Measurements from ENCODE around the gene DENND4B.

The DENND4B gene

DNA sequence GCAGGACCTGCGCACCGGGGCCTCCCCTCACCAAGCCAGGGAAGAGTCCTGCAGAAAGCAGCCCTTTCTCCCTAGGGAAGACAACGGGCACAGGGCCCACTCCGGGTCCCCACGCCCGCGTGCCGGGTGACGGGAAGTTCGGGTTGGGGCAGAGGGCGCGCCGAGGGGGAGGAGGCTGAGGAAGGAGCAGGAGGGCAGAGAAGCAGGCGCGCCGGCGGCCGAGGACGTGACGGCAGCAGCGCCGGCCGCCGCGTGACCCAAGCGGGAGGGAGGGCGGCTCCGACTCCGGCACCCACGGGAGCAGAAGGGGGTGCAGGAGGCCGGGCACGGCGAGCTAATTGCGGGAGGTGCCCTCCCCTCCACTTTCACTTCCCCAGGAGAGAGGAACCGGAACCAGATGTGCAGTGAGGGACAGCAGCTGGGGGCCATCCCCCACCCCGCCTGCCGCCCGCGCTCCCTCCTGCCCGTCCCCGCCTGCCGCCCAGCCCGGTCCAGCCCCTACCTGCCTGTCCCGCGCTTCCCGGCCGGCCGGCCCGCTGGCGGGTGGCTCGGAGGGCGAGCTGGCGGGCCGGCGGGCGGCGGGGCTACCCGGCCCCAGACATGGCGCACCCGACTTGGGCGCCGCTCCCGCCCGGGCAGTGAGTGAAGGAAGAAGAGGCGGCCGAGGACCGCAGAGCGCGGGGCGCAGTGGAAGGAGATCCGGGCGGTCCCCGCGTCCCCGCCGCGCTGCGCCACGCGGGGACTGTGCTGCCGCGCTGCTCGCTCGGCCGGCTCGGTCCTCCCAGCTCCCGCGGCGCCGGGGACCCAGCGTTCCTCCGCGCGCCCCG is 510 bp downstream of the DENND4B start:
- in situ Hi-C loops (cut with HindIII; ENCODE audit: low sequenced_read_pairs): no loop called here
- TF ChIP-seq, protein P1, sequence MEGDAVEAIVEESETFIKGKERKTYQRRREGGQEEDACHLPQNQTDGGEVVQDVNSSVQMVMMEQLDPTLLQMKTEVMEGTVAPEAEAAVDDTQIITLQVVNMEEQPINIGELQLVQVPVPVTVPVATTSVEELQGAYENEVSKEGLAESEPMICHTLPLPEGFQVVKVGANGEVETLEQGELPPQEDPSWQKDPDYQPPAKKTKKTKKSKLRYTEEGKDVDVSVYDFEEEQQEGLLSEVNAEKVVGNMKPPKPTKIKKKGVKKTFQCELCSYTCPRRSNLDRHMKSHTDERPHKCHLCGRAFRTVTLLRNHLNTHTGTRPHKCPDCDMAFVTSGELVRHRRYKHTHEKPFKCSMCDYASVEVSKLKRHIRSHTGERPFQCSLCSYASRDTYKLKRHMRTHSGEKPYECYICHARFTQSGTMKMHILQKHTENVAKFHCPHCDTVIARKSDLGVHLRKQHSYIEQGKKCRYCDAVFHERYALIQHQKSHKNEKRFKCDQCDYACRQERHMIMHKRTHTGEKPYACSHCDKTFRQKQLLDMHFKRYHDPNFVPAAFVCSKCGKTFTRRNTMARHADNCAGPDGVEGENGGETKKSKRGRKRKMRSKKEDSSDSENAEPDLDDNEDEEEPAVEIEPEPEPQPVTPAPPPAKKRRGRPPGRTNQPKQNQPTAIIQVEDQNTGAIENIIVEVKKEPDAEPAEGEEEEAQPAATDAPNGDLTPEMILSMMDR (IDR thresholded peaks at IDR 0.05; ENCODE audit: low read depth, low read length): no peak
- H3K4me3 ChIP-seq (ENCODE audit: low read depth, low read length): peak overlapping the region; percentile 77
- peak; percentile 59 for DNase-seq (ENCODE audit: low read depth, low spot score)

DNA sequence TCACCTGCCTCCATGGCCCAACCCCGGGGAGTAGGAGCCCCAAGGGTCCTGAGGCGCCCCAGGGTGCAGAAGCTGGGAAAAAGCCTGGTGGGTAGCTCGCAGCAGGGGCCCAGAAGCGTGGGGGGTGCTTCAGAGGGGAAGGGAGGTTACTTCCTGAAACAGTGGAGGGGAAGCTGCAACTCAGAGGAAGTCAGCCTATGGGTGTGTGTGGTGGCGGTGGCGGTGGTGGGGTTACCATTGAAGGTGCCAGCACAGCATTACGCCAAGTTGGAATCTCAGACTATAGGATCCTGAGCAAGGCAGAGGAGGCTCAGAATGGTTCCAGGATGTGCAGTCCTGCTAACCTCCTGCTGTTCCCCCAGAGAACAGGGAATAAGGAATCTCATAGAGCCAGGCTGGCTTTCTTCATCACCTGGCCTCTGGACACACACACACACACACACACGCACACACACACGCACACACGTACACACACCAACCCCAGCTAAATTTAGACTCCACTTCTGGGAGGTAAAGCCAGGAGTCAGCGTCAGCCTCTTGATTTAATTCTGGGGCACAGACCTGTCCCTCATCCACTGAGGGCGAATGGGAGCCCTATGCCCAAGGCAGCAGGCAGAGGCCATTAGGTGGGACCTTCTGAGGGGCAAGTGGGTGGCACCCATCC is 1.3 kb downstream of the DENND4B start:
- peak overlapping the region; percentile 77 for H3K4me3 ChIP-seq (ENCODE audit: low read depth, low read length)
- in situ Hi-C loops (cut with HindIII; ENCODE audit: low sequenced_read_pairs): no loop called here
- TF ChIP-seq, protein P1 (IDR thresholded peaks at IDR 0.05; ENCODE audit: low read depth, low read length): no peak
- DNase-seq (ENCODE audit: low read depth, low spot score): peak; percentile 41

DNA sequence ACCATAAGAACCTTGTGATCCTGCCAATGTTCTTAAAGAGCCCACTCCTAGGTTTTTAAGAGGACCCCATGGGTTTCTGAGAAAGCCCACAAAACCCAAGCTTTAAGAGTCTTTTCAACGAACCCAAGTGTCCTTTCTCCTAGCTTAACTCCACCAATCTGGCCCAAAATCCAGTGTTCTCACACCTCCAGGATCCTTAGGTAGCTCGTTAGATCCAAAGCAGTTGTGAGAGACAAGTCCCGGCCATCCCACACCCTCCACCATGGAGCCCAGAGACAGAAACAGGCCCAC is 1.7 kb downstream of the DENND4B start:
- H3K4me3 ChIP-seq (ENCODE audit: low read depth, low read length): no peak overlapping the region
- no peak for DNase-seq (ENCODE audit: low read depth, low spot score)
- in situ Hi-C loops (cut with HindIII; ENCODE audit: low sequenced_read_pairs): no loop called here
- TF ChIP-seq, protein P1 (IDR thresholded peaks at IDR 0.05; ENCODE audit: low read depth, low read length): no peak

DNA sequence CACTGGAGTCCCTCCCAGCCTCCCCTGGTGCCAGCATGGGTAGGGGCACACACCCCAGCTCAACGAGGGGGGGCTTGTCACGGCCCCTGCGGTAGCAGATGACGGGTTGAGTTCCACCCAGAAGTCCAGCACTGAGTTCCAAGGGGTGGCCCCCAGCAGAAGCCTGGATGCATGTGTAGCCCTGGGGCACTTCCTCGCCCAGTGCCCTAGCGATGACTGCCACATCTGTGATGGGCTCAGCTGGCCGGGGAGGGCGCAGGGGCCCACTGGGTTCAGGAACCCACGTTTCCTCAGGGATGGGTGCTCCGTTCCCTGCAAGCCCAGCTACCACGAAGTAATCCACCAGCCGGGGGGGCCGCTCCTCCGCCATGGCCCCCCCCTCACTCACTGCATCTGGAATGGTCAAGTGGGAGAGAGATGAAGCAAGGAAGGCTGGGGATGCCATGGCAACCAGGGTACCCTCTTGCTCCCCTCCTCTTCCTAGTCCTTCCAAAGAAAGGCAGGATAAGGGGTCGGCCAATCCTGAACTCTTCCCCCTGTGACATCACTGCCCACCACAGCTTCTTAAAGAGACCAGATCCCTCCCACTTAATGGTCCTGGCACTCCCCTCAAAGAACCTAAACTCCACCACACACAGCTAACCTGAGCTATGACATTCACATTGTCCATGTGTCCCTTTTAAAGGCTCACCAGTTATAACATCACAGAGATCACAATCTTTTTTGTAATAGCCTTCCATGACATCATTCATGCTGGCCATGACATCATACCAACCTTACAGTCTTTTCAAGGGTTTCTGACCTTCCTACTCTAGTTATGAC is 2.3 kb downstream of the DENND4B start:
- in situ Hi-C loops (cut with HindIII; ENCODE audit: low sequenced_read_pairs): no loop called here
- TF ChIP-seq, protein P1 (IDR thresholded peaks at IDR 0.05; ENCODE audit: low read depth, low read length): no peak
- no peak for DNase-seq (ENCODE audit: low read depth, low spot score)
- no peak overlapping the region for H3K4me3 ChIP-seq (ENCODE audit: low read depth, low read length)

DNA sequence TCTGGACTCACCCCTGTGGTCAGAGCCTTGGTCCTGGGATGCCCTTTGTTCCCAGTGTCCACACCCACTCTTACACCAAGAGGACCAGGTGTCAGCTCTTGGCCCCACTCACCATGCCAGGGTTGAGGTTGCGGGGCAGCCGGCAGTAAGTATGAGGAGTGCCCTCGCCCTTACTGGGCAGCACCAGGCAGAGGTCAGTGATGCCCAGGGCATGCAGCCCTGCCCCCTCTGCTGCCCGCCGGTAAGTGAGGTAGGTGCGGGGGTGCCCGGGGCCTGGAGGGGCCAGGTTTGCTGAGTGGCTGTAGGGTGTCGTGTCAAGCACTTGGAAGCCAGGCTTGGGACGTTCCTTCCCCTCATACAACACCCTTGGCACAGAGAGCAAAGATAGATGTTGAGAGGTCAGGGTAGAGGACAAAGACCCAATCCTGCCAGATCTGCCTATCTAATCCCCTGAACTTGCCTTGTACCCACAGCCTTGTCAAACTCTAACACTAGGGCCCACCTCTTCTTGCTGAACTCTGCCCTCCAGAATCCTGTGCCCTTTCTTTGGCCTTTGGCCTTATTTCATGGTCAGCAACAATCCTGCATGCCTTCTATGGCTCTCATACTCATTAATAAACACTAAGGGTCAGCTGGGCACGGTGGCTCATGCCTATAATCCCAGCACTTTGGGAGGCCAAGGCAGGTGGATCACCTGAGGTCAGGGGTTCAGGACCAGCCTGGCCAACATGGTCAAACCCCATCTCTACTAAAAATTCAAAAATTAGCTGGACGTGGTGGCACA is 3.6 kb downstream of the DENND4B start:
- no peak overlapping the region for H3K4me3 ChIP-seq (ENCODE audit: low read depth, low read length)
- in situ Hi-C loops (cut with HindIII; ENCODE audit: low sequenced_read_pairs): no loop called here
- TF ChIP-seq, protein P1 (IDR thresholded peaks at IDR 0.05; ENCODE audit: low read depth, low read length): no peak
- no peak for DNase-seq (ENCODE audit: low read depth, low spot score)
